ENCODE measurements around the gene ZFPM1.

GRCh38 chr16:88585269-88585668 is 132.2 kb downstream of the ZFPM1 start:
- TF ChIP-seq CTCF (conservative IDR thresholded peaks at IDR 0.05; ENCODE audit: low read length), result no peak
- no peak for TF ChIP-seq EZH2phosphoT487 (IDR thresholded peaks at IDR 0.05; ENCODE audit: borderline replicate concordance, low read depth, low read length)

Data from OCI-LY7 (cell line).